Globus pallidus (tissue), 1 donor: ENCODE data around the gene AFF3.
"Not testable (repeated sequence)": the region's sequence is repeated elsewhere in the genome, so short reads cannot be mapped to it uniquely, and the experiment has no call there.

Experiments
- DNase-seq: peaks from one replicate; pipeline ENCODE4 v3.0.0-alpha.2; 2015; ENCODE audit warnings: low spot score

The AFF3 gene

GRCh38 chr2:100107906-100108647, 34.3 kb downstream of the AFF3 start:
- DNase-seq, result no peak

DNA sequence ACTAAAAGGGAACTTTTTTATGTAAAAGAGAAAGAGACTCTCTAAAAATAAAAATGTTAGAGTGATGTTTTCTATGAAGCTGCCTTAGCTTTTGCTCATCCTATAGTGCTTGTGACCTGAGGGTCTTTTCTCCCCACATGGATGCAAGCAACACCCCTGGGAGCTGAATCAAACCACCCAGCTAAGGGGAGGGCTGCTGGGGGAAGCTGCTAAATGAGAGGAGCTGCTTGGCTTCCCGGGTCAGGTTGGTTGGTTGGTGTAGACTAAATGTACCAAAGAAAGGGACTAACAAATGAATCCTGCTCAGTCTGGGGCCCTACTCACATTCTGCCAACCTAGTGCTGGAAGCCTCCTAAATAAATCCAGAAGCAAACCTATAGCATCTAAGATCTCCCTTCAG, 35.0 kb downstream of the AFF3 start:
- no peak for DNase-seq

GRCh38 chr2:100106460-100106859, 35.9 kb downstream of the AFF3 start:
- DNase-seq, result peak; percentile 2

- DNase-seq, result peak; percentile 16
Observed at GRCh38 chr2:100105678-100106054, 36.7 kb downstream of the AFF3 start.

GRCh38 chr2:100104718-100105677, 37.4 kb downstream of the AFF3 start:
- DNase-seq, result peak; percentile 7

- DNase-seq, result not testable (repeated sequence)
Observed at GRCh38 chr2:100104265-100104664, 38.1 kb downstream of the AFF3 start.

GRCh38 chr2:100103527-100104252, 38.7 kb downstream of the AFF3 start:
- DNase-seq, result not testable (repeated sequence)

GRCh38 chr2:100102466-100103180, 39.8 kb downstream of the AFF3 start:
- not testable (repeated sequence) for DNase-seq

- not testable (repeated sequence) for DNase-seq
Observed at GRCh38 chr2:100098855-100099254, 43.5 kb downstream of the AFF3 start.

GRCh38 chr2:100097611-100098294, 44.6 kb downstream of the AFF3 start:
- DNase-seq, result not testable (repeated sequence)

GRCh38 chr2:100095845-100096244, 46.5 kb downstream of the AFF3 start:
- not testable (repeated sequence) for DNase-seq

DNA sequence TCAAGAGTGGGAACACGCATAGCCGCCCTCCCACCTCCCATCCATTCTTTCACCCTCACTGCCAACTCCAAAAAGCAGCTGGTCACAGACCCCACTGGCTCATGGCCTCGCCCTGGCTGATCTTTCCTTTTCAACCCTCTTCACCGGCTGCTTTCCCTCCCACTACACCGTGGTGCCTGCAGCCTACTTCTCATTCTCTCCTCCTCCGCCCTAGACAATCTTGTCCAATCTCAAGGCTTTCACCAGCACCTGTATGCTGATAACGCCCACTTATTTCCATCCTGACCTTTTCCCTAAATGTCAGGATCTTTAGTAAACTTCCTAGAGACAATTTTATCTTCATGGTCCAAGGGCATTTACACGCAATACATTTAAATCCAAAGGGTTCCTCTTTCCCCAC, 50.6 kb downstream of the AFF3 start:
- DNase-seq, result not testable (repeated sequence)

GRCh38 chr2:100085744-100086143, 56.6 kb downstream of the AFF3 start:
- DNase-seq, result not testable (repeated sequence)

DNA sequence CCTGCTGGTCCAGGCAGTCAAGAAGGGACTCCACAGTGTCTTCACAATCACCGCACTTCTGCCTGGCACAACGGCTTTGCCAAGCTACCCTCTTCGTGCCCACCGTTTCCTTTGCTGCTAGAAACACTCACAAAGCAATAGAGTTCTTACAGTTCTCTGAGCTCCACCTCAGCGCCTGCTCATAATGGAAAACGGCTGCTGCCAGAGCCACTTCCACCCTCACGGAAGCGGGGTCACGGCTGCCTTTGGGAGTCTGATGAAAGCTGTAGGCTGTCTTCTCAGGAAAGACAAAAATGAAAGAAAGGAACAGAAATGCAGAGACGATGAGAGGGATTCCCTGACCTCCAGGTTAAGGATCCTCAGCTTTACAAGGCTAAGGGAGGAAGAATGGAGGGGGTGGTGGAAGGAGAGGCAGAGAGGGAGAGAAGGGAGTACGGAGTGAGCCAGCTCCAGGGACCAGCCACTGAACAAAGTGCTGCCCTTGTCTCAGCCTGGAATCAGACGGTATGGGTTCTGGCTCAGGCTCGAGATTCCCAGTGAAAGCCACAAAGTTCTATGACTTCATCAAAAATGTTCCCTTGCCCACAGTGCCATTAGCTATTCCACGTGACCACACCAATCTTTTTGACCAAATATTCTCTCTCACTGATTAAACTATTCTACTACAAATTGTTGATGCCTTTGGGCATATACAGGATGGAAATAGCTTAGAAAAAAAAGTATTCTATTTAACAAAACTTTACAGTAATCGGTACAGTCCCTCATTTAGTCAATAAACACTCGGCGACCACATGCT, 58.8 kb downstream of the AFF3 start:
- DNase-seq, result not testable (repeated sequence)

- DNase-seq, result not testable (repeated sequence)
Observed at GRCh38 chr2:100082302-100082978, 60.0 kb downstream of the AFF3 start.

DNA sequence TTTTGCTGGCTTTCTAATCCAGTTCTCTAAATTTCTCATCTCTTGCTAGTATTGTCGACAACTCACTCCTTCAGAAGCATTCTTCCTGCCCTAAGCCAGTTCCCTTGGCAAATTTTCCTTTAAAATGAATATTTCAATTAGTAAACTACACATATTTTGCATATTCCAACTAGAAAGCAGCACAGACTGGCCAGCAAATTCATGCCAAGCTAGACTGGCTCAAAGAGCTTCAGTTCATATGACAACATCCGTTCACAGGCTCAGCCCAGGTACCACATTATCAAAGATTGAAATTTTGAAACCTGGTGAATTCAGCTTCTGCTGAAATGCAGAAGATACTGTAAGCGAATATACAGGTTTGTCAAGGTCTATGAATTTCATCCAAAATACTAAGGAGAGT, 64.5 kb downstream of the AFF3 start:
- no peak for DNase-seq

GRCh38 chr2:100077456-100077855, 64.9 kb downstream of the AFF3 start:
- DNase-seq, result no peak

DNA sequence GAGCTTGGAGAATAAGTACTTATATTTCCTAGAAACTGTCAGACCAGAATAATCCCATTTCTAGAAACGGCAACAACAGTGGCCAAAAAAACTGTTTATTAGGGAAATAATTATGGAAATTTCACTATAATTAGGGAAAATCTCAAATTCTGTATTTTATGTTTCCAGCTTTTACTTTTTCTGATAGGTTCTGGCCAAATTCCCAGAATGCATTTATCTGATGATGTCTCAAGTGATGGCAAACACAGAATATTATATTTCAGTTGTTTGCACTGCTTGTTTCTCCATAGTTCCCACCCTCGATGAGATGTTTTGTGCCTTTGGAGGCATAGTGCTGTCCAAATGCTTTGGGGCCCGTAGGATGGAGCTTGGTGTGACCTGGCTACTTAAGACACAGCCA, 66.9 kb downstream of the AFF3 start:
- no peak for DNase-seq

- DNase-seq, result no peak
Observed at GRCh38 chr2:100073110-100073509, 69.3 kb downstream of the AFF3 start.

GRCh38 chr2:100072503-100072902, 69.9 kb downstream of the AFF3 start:
- no peak for DNase-seq
